SK-N-SH treated with all-trans-retinoic acid at 6 μM for 48 hours (cell line): Measurements from ENCODE around the gene ERI3.

Experiments
- ATAC-seq: fragments of 200-7000 bp; cut with Tn5 transposase; 3 replicates; pipeline ENCODE4 v1.9.1; 2020; ENCODE audit warnings: mild to moderate bottlenecking, moderate library complexity
- ARNTL ChIP-seq: fragments of 450-650 bp; formaldehyde crosslinking; IDR thresholded peaks from 2 replicates; pipeline ENCODE4 v1.5.0; 2020; ENCODE audit warnings: low read depth, mild to moderate bottlenecking, moderate library complexity, borderline replicate concordance
- CREB5 ChIP-seq: fragments of 250-450 bp; sonication (Bioruptor Pico); IDR thresholded peaks from 2 replicates; pipeline ENCODE4 v1.5.1; 2020; ENCODE audit warnings: low read depth, mild to moderate bottlenecking, moderate library complexity
- CSRNP3 ChIP-seq: fragments of 250-450 bp; sonication (Bioruptor Pico); IDR thresholded peaks from 2 replicates; pipeline ENCODE4 v1.5.1; 2021; ENCODE audit warnings: mild to moderate bottlenecking, moderate library complexity
- ESRRG ChIP-seq: fragments of 250-450 bp; sonication (Bioruptor Pico); IDR thresholded peaks from 2 replicates; pipeline ENCODE4 v1.6.1; 2021; ENCODE audit warnings: mild to moderate bottlenecking
- GLIS3 ChIP-seq: fragments of 250-450 bp; sonication (Bioruptor Pico); IDR thresholded peaks from 2 replicates; pipeline ENCODE4 v1.5.0; 2020; ENCODE audit warnings: mild to moderate bottlenecking, moderate library complexity
- OSR1 ChIP-seq: fragments of 250-450 bp; sonication (Bioruptor Pico); IDR thresholded peaks from 2 replicates; pipeline ENCODE4 v1.8.0; 2022; ENCODE audit warnings: moderate library complexity, mild to moderate bottlenecking, inconsistent platforms
- PATZ1 ChIP-seq: fragments of 250-450 bp; sonication (Bioruptor Pico); IDR thresholded peaks from 2 replicates; pipeline ENCODE4 v1.8.0; 2020; ENCODE audit warnings: mild to moderate bottlenecking, moderate library complexity, borderline replicate concordance
- POU6F1 ChIP-seq: fragments of 250-450 bp; sonication (Bioruptor Pico); IDR thresholded peaks from 2 replicates; pipeline ENCODE4 v1.8.0; 2021; ENCODE audit warnings: low read depth, mild to moderate bottlenecking, moderate library complexity, borderline replicate concordance
- PPARA ChIP-seq: fragments of 250-450 bp; sonication (Bioruptor Pico); IDR thresholded peaks from 2 replicates; pipeline ENCODE4 v1.5.0; 2020; ENCODE audit warnings: mild to moderate bottlenecking, borderline replicate concordance
- RARB ChIP-seq: fragments of 250-450 bp; sonication (Bioruptor Pico); IDR thresholded peaks from 2 replicates; pipeline ENCODE4 v1.8.0; 2021; ENCODE audit warnings: mild to moderate bottlenecking, moderate library complexity
- SNAI2 ChIP-seq: fragments of 250-450 bp; sonication (Bioruptor Pico); IDR thresholded peaks from 2 replicates; pipeline ENCODE4 v1.5.0; 2020; ENCODE audit warnings: mild to moderate bottlenecking, moderate library complexity
- TOX ChIP-seq: fragments of 250-450 bp; sonication (Bioruptor Pico); IDR thresholded peaks from 2 replicates; pipeline ENCODE4 v1.8.0; 2021; ENCODE audit warnings: mild to moderate bottlenecking, moderate library complexity, borderline replicate concordance
- TSHZ2 ChIP-seq: fragments of 250-450 bp; sonication (Bioruptor Pico); IDR thresholded peaks from 2 replicates; pipeline ENCODE4 v1.5.0; 2020; ENCODE audit warnings: mild to moderate bottlenecking, moderate library complexity
- ZC3H10 ChIP-seq: fragments of 250-450 bp; sonication (Bioruptor Pico); IDR thresholded peaks from 2 replicates; pipeline ENCODE4 v1.5.1; 2021; ENCODE audit warnings: mild to moderate bottlenecking, moderate library complexity
- ZFP3 ChIP-seq: fragments of 250-450 bp; sonication (Bioruptor Pico); IDR thresholded peaks from 2 replicates; pipeline ENCODE4 v1.5.0; 2020; ENCODE audit warnings: mild to moderate bottlenecking, moderate library complexity
- ZFP30 ChIP-seq: fragments of 450-650 bp; formaldehyde crosslinking; IDR thresholded peaks from 2 replicates; pipeline ENCODE4 v1.5.0; 2022; ENCODE audit warnings: mild to moderate bottlenecking, moderate library complexity
- ZNF565 ChIP-seq: fragments of 450-650 bp; formaldehyde crosslinking; conservative IDR thresholded peaks from 2 replicates; pipeline ENCODE4 v1.5.0; 2020; ENCODE audit warnings: low read depth, mild to moderate bottlenecking, moderate library complexity
- ZNF70 ChIP-seq: fragments of 450-650 bp; formaldehyde crosslinking; IDR thresholded peaks from 2 replicates; pipeline ENCODE4 v1.5.0; 2020; ENCODE audit warnings: mild to moderate bottlenecking, moderate library complexity
- ZNF8 ChIP-seq: fragments of 450-650 bp; formaldehyde crosslinking; IDR thresholded peaks from 2 replicates; pipeline ENCODE4 v1.5.0; 2020; ENCODE audit warnings: mild to moderate bottlenecking, moderate library complexity

ERI3 gene

GRCh38 chr1:44313265-44313918, 41.7 kb downstream of the ERI3 start:
- no peak for ATAC-seq
- TF ChIP-seq ZNF70 (CRISPR knock-in tag) (no peak), ESRRG (CRISPR knock-in tag) (no peak), GLIS3 (CRISPR knock-in tag) (no peak), ZNF565 (no peak), CSRNP3 (no peak), OSR1 (CRISPR knock-in tag) (no peak), ZFP3 (CRISPR knock-in tag) (no peak), ZNF8 (CRISPR knock-in tag) (no peak), RARB (CRISPR knock-in tag) (no peak), ARNTL (CRISPR knock-in tag) (no peak), ZFP30 (CRISPR knock-in tag) (no peak), PPARA (CRISPR knock-in tag) (no peak), PATZ1 (no peak), ZC3H10 (CRISPR knock-in tag) (no peak), SNAI2 (CRISPR knock-in tag) (no peak), POU6F1 (CRISPR knock-in tag) (no peak), CREB5 (CRISPR knock-in tag) (no peak)

GRCh38 chr1:44312399-44313196, 42.5 kb downstream of the ERI3 start:
- TF ChIP-seq ZNF565 (no peak), TSHZ2 (CRISPR knock-in tag) (no peak), CSRNP3 (no peak), ZNF8 (CRISPR knock-in tag) (no peak), SNAI2 (CRISPR knock-in tag) (no peak), ZFP3 (CRISPR knock-in tag) (no peak), TOX (CRISPR knock-in tag) (no peak)
- ATAC-seq: no peak
